ENCODE measurements around the gene TNFAIP2. TPM values are rescaled to one million over a fixed set of nuclear protein-coding genes. Genes with fewer than 3 reads are reported as not detected.
"Not testable (repeated sequence)": the region's sequence is repeated elsewhere in the genome, so short reads cannot be mapped to it uniquely, and the experiment has no call there.

Gene TNFAIP2
- total and polyA plus RNA-seq, 8 donors, result 28.4 to 237 (median 34.7) TPM

DNA sequence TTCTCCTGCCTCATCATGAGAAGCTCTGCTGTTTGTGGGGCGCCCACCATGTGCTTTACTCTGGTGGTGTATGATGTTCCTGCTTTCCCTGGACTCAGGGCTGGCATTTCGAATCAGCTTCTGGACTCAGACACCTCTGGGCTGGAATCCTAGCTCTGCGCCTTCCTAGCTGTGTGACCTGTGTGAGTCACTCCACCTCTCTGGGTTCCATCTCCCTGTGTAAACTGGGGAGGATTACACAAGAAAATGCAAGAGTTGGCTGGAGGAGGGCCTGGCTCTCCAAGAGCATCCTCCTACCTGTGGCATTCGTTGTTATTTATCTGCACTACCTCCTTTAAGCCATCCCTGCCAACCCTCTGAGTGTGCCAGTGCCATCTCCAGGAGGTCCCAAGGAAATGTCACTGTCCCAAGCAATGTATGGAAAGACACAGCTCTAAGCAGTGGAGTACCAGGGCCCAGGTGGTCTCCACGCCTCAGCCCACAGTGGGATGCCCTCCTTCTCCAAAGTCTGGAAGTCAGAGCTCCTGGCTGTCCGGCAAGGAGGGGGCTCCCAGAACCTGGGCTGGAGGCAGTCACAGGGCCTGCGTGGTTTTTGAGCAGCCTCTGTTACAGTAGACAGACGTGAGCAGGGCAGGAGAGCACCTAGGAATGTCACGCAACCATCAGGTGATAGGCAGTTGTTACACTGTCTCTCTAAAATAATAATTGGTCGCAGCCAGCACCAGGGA, 7.3 kb upstream of the TNFAIP2 start:
- DNase-seq (no peak), ATAC-seq (no peak)
- H3K36me3 ChIP-seq, result no peaks in the 10 kb centered on the region
- no peak overlapping the region for H3K4me3 ChIP-seq
- H3K4me1 ChIP-seq, result peaks cover 8 to 87% of the 10 kb centered on the region in 2 donors
- TF ChIP-seq CTCF (IDR thresholded peaks at IDR 0.05), result no peak
- H3K27me3 ChIP-seq, result no peaks in the 10 kb centered on the region
- no peaks in the 10 kb centered on the region for H3K9me3 ChIP-seq
- peak overlapping the region in 1 of 2 donors; percentile 51 for H3K27ac ChIP-seq
- intact Hi-C loops (cut with DNase I), result no loop called here

GRCh38 chr14:103116636-103117035, 6.6 kb upstream of the TNFAIP2 start:
- Histone ChIP-seq H3K27me3 (no peaks in the 10 kb centered on the region), H3K27ac (peak overlapping the region in 1 of 2 donors; percentile 51), H3K9me3 (no peaks in the 10 kb centered on the region), H3K4me1 (peaks cover 6 to 87% of the 10 kb centered on the region in 2 donors), H3K4me3 (no peak overlapping the region), H3K36me3 (no peaks in the 10 kb centered on the region)
- no peak for TF ChIP-seq CTCF (IDR thresholded peaks at IDR 0.05)
- ATAC-seq, result no peak
- no peak for DNase-seq
- intact Hi-C loops (cut with DNase I), result no loop called here

DNA sequence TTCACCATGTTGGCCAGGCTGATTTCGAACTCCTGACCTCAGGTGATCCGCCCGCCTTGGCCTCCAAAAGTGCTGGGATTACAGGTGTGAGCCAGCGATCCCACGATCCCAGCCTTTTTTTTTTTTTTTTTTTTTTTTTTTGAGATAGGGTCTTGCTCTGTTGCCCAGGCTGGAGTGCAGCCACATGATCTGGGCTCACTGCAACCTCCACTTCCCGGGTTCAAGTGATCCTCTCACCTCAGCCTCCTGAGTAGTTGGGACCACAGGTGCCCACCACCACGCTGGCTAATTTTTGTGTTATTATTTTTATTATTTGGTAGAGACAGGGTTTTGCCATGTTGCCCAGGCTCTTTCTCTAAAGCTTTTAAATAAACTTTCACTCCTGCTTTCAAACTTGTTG, 5.8 kb upstream of the TNFAIP2 start:
- H3K27me3 ChIP-seq; H3K4me3 ChIP-seq; H3K9me3 ChIP-seq; H3K36me3 ChIP-seq; DNase-seq; ATAC-seq; intact Hi-C loops (cut with DNase I): not testable (repeated sequence)
- Histone ChIP-seq H3K4me1 (peaks cover 13 to 87% of the 10 kb centered on the region in 2 donors), H3K27ac (peak overlapping the region in 1 of 2 donors; percentile 98)

DNA sequence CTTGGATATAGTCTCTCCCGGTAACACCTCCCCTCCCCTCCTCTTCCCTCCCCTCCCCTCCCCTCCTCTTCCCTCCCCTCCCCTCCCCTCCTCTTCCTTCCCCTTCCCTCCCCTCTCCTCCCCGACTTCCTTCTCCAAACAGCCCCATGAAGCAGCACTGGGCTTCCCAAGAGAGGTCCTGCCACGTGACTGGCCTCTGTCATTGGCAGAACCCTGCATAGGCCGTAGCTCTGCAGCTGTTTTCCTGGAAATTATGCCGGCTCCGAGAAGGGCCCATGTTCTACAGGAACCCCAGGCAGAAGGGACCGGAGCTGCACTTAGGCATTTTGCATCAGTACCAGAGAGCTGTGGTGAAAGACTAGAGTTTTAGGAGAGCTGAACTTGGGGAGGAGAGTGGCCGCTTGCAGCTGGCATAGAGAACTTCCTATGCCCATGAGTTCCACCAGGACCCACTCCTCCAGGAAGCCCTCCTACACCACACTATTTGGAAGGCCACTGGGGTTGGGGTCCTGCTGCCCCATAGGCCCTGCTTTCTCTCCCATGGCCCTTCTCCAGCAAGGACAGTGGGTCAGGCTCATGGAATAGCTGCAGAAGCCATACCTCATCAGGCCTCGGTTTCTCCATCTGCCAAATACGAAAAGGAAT, 5.1 kb upstream of the TNFAIP2 start:
- Histone ChIP-seq H3K36me3 (no peaks in the 10 kb centered on the region), H3K4me3 (peak overlapping the region in 1 of 2 donors; percentile 7), H3K4me1 (peaks cover 17 to 91% of the 10 kb centered on the region in 2 donors), H3K27me3 (peaks cover 0 to 13% of the 10 kb centered on the region in 2 donors), H3K27ac (peak overlapping the region; percentile 75 to 98), H3K9me3 (no peaks in the 10 kb centered on the region)
- DNase-seq (peak in 3 of 4 donors; percentile 84 to 89 (median 88)), ATAC-seq (peak; percentile 30)
- intact Hi-C loops (cut with DNase I), result no loop called here
- TF ChIP-seq CTCF (IDR thresholded peaks at IDR 0.05), result no peak

DNA sequence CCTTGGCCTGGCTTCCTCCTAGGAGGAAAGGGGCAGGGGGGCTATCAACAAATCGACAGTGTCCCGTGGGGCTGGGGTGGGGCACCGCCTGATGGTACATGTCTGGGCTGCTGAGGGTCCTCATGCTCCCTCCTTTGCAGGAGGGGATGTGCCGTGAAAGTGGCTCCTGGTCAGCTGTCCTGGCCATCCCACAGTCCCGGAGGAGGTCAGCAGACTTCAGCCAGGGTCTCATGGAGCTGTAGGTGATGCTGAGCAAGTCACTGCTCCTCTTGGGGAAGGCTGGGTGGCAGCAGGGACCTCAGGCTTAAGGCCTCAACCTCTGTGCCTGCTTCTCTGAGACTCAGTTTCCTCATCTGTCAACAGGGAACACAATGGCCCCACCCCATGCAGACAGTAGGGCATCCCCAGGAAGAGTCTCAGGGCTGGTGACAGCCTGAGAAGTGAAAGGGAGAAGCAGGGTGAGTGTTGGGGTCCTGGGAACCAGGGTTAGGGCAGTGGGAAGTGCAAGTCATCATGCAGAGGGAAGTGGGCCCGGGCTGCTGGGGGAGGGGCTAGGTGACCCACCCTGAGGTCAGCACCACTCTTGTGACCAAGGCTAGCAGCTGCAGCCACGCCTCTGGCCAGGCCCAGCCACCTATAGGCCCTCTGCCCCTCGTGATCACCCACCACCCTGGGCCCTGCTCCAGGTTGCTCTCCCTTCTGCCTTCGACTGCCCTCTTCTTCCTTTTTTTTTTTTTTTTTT, 4.4 kb upstream of the TNFAIP2 start:
- Histone ChIP-seq H3K4me1 (peaks cover 21 to 93% of the 10 kb centered on the region in 2 donors), H3K36me3 (no peaks in the 10 kb centered on the region), H3K27me3 (peaks cover 0 to 20% of the 10 kb centered on the region in 2 donors), H3K27ac (peak overlapping the region; percentile 75 to 98), H3K9me3 (no peaks in the 10 kb centered on the region), H3K4me3 (peak overlapping the region in 1 of 2 donors; percentile 7)
- peak in 2 of 4 donors; percentile 94 to 97 for DNase-seq
- no peak for TF ChIP-seq CTCF (IDR thresholded peaks at IDR 0.05)
- ATAC-seq, result peak; percentile 45
- intact Hi-C loops (cut with DNase I), result no loop called here

GRCh38 chr14:103119527-103119926, 3.7 kb upstream of the TNFAIP2 start:
- H3K9me3 ChIP-seq; H3K4me3 ChIP-seq; intact Hi-C loops (cut with DNase I); H3K36me3 ChIP-seq; ATAC-seq: not testable (repeated sequence)
- H3K27ac ChIP-seq, result peak overlapping the region; percentile 35 to 98
- peaks cover 21 to 93% of the 10 kb centered on the region in 2 donors for H3K4me1 ChIP-seq
- peaks cover 0 to 26% of the 10 kb centered on the region in 2 donors for H3K27me3 ChIP-seq
- peak in 1 of 4 donors; percentile 41 for DNase-seq

All from left lung (tissue), 10 donors.